Loucy (cell line): ENCODE data around the gene CCDC83.
"Not testable (repeated sequence)": the region's sequence is repeated elsewhere in the genome, so short reads cannot be mapped to it uniquely, and the experiment has no call there.

Experiments used
- H2AFZ ChIP-seq: fragments of 200-600 bp; sonication (generic); 2 replicates; pipeline ENCODE4 v1.6.0; 2016; ENCODE audit warnings: antibody characterized with exemption, mild to moderate bottlenecking, low read length, moderate library complexity
- H3F3A ChIP-seq: fragments of 200-600 bp; 2 replicates; pipeline ENCODE4 v1.6.0; 2016; ENCODE audit warnings: antibody characterized with exemption, low read depth, mild to moderate bottlenecking
- H3K27me3 ChIP-seq: fragments of 200-600 bp; sonication (generic); 2 replicates; pipeline ENCODE4 v1.6.1; 2014; ENCODE audit warnings: low read length, mild to moderate bottlenecking; ENCODE audit not compliant: insufficient read depth, poor library complexity, severe bottlenecking
- H3K36me3 ChIP-seq: fragments of 200-600 bp; sonication (generic); 2 replicates; pipeline ENCODE4 v1.6.1; 2016; ENCODE audit warnings: low read length; ENCODE audit not compliant: insufficient read depth
- H3K4me1 ChIP-seq: fragments of 200-600 bp; sonication (generic); 2 replicates; pipeline ENCODE4 v1.5.1; 2014; ENCODE audit warnings: low read length, mild to moderate bottlenecking; ENCODE audit not compliant: insufficient read depth, poor library complexity, severe bottlenecking
- H3K4me2 ChIP-seq: fragments of 200-600 bp; sonication (generic); 2 replicates; pipeline ENCODE4 v1.6.0; 2014; ENCODE audit warnings: antibody characterized with exemption, low read length, low read depth, mild to moderate bottlenecking; ENCODE audit not compliant: poor library complexity, severe bottlenecking
- H3K4me3 ChIP-seq: fragments of 200-600 bp; sonication (generic); 2 replicates; pipeline ENCODE4 v1.5.1; 2014; ENCODE audit warnings: low read length, mild to moderate bottlenecking, mixed read lengths; ENCODE audit not compliant: poor library complexity, severe bottlenecking
- H3K79me2 ChIP-seq: fragments of 200-600 bp; sonication (generic); 2 replicates; pipeline ENCODE4 v1.6.1; 2014; ENCODE audit warnings: low read length; ENCODE audit not compliant: insufficient read depth
- H3K9ac ChIP-seq: fragments of 200-600 bp; sonication (generic); 2 replicates; pipeline ENCODE4 v1.6.0; 2014; ENCODE audit warnings: mild to moderate bottlenecking, low read depth, low read length, moderate library complexity; ENCODE audit not compliant: poor library complexity, severe bottlenecking
- H3K9me2 ChIP-seq: fragments of 200-600 bp; sonication (generic); replicated peaks from 2 replicates; pipeline ENCODE4 v1.6.1; 2016; ENCODE audit warnings: low read depth, low read length, mixed read lengths
- H3K9me3 ChIP-seq: fragments of 200-600 bp; sonication (generic); 2 replicates; pipeline ENCODE4 v1.6.1; 2014; ENCODE audit warnings: mild to moderate bottlenecking, antibody characterized with exemption, low read length, low read depth; ENCODE audit not compliant: insufficient read depth
- H4K20me1 ChIP-seq: fragments of 200-600 bp; sonication (generic); 2 replicates; pipeline ENCODE4 v1.6.0; 2014; ENCODE audit warnings: antibody characterized with exemption, low read length, mild to moderate bottlenecking; ENCODE audit not compliant: insufficient read depth, poor library complexity, severe bottlenecking
- EZH2phosphoT487 ChIP-seq: fragments of 200-600 bp; IDR thresholded peaks from 2 replicates; pipeline ENCODE4 v1.6.1; 2018; ENCODE audit warnings: antibody characterized with exemption, mild to moderate bottlenecking, moderate library complexity, borderline replicate concordance
- TF ChIP-seq, protein P1 (sequence below): fragments of 200-600 bp; sonication (generic); conservative IDR thresholded peaks from 2 replicates; pipeline ENCODE4 v1.5.1; 2014; ENCODE audit warnings: mild to moderate bottlenecking, antibody characterized with exemption, low read length

The CCDC83 gene

DNA sequence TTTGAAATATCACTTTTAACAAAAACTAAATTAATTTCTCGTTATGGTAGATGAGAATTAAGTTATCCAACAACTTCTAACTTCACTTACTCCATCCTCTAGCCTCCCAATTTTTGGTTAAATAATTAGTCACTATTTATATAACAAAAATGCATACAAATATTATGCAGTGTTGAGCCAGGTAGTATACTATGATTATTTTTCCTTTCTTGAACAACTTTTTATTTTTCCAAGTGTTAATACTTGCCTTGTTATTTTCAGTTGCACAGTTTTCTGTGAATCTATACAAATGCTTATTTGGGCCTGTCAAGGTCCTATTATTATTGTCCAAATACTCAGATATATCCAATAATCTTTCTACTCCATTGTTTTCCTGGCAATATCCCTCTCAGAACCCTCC is 19.9 kb upstream of the CCDC83 start:
- no peak overlapping the region for H3K4me3 ChIP-seq
- H3K4me1 ChIP-seq, result no peaks in the 10 kb centered on the region
- H3K9me2 ChIP-seq, result no peaks in the 10 kb centered on the region
- no peak overlapping the region for H2AFZ ChIP-seq
- no peaks in the 10 kb centered on the region for H3K79me2 ChIP-seq
- no peaks in the 10 kb centered on the region for H3K27me3 ChIP-seq
- TF ChIP-seq, protein P1, sequence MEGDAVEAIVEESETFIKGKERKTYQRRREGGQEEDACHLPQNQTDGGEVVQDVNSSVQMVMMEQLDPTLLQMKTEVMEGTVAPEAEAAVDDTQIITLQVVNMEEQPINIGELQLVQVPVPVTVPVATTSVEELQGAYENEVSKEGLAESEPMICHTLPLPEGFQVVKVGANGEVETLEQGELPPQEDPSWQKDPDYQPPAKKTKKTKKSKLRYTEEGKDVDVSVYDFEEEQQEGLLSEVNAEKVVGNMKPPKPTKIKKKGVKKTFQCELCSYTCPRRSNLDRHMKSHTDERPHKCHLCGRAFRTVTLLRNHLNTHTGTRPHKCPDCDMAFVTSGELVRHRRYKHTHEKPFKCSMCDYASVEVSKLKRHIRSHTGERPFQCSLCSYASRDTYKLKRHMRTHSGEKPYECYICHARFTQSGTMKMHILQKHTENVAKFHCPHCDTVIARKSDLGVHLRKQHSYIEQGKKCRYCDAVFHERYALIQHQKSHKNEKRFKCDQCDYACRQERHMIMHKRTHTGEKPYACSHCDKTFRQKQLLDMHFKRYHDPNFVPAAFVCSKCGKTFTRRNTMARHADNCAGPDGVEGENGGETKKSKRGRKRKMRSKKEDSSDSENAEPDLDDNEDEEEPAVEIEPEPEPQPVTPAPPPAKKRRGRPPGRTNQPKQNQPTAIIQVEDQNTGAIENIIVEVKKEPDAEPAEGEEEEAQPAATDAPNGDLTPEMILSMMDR, result no peak
- TF ChIP-seq EZH2phosphoT487, result no peak
- H3K9me3 ChIP-seq, result peaks cover 7% of the 10 kb centered on the region
- H3K9ac ChIP-seq, result no peak overlapping the region
- no peaks in the 10 kb centered on the region for H4K20me1 ChIP-seq
- no peak overlapping the region for H3K4me2 ChIP-seq
- H3F3A ChIP-seq, result no peaks in the 10 kb centered on the region
- no peaks in the 10 kb centered on the region for H3K36me3 ChIP-seq

GRCh38 chr11:85835729-85836128 is 19.5 kb upstream of the CCDC83 start:
- Histone ChIP-seq H3K79me2 (no peaks in the 10 kb centered on the region), H3K9me3 (peaks cover 7% of the 10 kb centered on the region), H4K20me1 (no peaks in the 10 kb centered on the region), H3K27me3 (no peaks in the 10 kb centered on the region), H3K36me3 (no peaks in the 10 kb centered on the region), H2AFZ (no peak overlapping the region), H3F3A (no peaks in the 10 kb centered on the region), H3K4me2 (no peak overlapping the region), H3K9ac (no peak overlapping the region), H3K9me2 (no peaks in the 10 kb centered on the region), H3K4me1 (no peaks in the 10 kb centered on the region), H3K4me3 (no peak overlapping the region)
- TF ChIP-seq, protein P1, result no peak
- no peak for TF ChIP-seq EZH2phosphoT487

DNA sequence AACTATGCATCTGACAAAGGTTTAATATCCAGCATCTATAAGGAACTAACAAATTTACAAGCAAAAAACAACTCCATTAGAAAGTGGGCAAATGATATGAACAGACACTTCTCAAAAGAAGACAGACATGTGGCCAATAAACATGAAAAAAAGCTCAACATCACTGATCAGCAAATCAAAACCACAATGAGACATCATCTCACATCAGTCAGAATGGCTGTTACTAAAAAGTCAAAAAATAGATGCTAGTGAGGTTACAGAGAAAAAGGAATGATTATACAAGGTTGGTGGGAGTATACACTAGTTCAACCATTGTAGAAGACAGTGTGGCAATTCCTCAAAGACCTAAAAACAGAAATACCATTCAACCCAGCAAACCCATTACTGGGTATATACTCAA is 14.3 kb upstream of the CCDC83 start:
- H3F3A ChIP-seq, H3K4me3 ChIP-seq, H2AFZ ChIP-seq, H3K9ac ChIP-seq, H3K27me3 ChIP-seq, H3K9me3 ChIP-seq, H3K4me1 ChIP-seq, H4K20me1 ChIP-seq, H3K4me2 ChIP-seq, H3K36me3 ChIP-seq, H3K9me2 ChIP-seq, H3K79me2 ChIP-seq: not testable (repeated sequence)

GRCh38 chr11:85843929-85844328 is 11.3 kb upstream of the CCDC83 start:
- no peaks in the 10 kb centered on the region for H3K9me2 ChIP-seq
- H3K4me1 ChIP-seq, result no peaks in the 10 kb centered on the region
- TF ChIP-seq, protein P1, result no peak
- no peak for TF ChIP-seq EZH2phosphoT487

More at GRCh38 chr11:85843929-85844328, 11.3 kb upstream of the CCDC83 start:
- no peak overlapping the region for H2AFZ ChIP-seq
- H3K36me3 ChIP-seq, result no peaks in the 10 kb centered on the region
- no peaks in the 10 kb centered on the region for H4K20me1 ChIP-seq
- no peak overlapping the region for H3K4me3 ChIP-seq
- no peak overlapping the region for H3K4me2 ChIP-seq
- H3K27me3 ChIP-seq, result no peaks in the 10 kb centered on the region
- no peak overlapping the region for H3K9ac ChIP-seq
- no peaks in the 10 kb centered on the region for H3K79me2 ChIP-seq
- no peaks in the 10 kb centered on the region for H3K9me3 ChIP-seq
- no peaks in the 10 kb centered on the region for H3F3A ChIP-seq
